ENCODE measurements around the gene NDUFA6. TPM values are rescaled to one million over a fixed set of nuclear protein-coding genes. Genes with fewer than 3 reads are reported as not detected.

Gene NDUFA6
- total and polyA plus RNA-seq, 2 of the 13 experiments (the other 11 are each of a cell fraction or from before 2014, with no cell fraction given), result 68.5 to 87.8 TPM

DNA sequence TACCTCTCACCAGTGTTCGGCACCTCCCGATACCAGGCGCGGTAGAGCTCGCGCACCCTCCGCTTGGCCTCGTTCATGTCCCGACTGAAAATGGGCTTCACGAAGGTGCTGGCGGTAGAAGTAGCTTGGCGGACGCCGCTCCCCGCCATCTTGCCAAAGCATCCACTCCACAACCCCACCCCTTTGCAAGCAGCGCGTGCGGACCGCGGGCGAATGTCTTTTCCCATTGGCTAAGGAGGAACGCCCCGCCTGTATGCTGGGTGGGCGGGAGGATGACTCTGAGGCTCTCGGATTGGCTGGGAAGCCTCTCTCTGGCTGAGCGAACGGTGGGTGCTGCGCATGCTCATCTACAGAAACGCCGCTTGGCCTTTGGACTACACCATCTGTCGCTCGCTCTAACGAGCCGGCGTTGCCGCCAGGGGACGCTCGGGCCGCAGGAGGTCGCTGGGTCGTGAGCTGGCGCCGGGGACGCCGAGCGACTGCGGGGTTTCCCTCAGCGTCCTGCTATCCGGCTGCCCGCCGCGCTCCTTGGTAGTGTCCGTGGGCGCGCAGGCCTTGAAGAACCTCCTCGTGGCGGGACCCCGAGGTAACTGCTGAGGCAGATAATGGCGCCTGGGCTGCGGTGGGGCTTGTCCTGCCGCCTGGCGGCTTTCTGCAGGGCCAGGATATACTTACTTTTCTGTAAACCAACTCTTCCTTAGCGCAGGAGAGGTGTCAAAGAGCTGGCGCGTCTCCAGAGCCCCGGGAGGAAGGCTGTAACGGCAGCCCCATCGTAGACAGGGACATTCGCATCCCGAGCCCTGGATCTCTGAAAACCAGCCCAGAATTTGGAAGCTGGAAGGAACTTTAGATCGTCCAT, at the start of gene NDUFA6 (continued):
- TF ChIP-seq, protein P1, sequence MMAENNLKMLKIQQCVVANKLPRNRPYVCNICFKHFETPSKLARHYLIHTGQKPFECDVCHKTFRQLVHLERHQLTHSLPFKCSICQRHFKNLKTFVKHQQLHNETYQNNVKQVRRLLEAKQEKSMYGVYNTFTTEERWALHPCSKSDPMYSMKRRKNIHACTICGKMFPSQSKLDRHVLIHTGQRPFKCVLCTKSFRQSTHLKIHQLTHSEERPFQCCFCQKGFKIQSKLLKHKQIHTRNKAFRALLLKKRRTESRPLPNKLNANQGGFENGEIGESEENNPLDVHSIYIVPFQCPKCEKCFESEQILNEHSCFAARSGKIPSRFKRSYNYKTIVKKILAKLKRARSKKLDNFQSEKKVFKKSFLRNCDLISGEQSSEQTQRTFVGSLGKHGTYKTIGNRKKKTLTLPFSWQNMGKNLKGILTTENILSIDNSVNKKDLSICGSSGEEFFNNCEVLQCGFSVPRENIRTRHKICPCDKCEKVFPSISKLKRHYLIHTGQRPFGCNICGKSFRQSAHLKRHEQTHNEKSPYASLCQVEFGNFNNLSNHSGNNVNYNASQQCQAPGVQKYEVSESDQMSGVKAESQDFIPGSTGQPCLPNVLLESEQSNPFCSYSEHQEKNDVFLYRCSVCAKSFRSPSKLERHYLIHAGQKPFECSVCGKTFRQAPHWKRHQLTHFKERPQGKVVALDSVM (CRISPR knock-in tag; IDR thresholded peaks at IDR 0.05), result 0 out of 2 replicates have a peak, but pooled peaks have one; percentile 50
- TF ChIP-seq, protein P2, sequence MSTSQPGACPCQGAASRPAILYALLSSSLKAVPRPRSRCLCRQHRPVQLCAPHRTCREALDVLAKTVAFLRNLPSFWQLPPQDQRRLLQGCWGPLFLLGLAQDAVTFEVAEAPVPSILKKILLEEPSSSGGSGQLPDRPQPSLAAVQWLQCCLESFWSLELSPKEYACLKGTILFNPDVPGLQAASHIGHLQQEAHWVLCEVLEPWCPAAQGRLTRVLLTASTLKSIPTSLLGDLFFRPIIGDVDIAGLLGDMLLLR (CRISPR knock-in tag; IDR thresholded peaks at IDR 0.05), result peak; percentile 11; the same call in 1 of the 2 replicates
- TF ChIP-seq ZNF557 (CRISPR knock-in tag; IDR thresholded peaks at IDR 0.05) (no peak), GPN1 (CRISPR knock-in tag; IDR thresholded peaks at IDR 0.05; ENCODE audit: borderline replicate concordance) (no peak), CHD4 (IDR thresholded peaks at IDR 0.05; ENCODE audit: borderline replicate concordance, low read length) (no peak), ESRRA (CRISPR knock-in tag; IDR thresholded peaks at IDR 0.05; ENCODE audit: low read depth) (peak; percentile 66; the same call in 1 of the 2 replicates), ZBTB7B (CRISPR knock-in tag; IDR thresholded peaks at IDR 0.05) (0 out of 2 replicates have a peak, but pooled peaks have one; percentile 4), THAP11 (CRISPR knock-in tag; IDR thresholded peaks at IDR 0.05) (peak; percentile 66), ZNF274 (CRISPR knock-in tag; IDR thresholded peaks at IDR 0.05) (peak; percentile 76; the same call in 1 of the 2 replicates), MYNN (CRISPR knock-in tag; IDR thresholded peaks at IDR 0.05; ENCODE audit: low read depth) (no peak), GTF2F1 (IDR thresholded peaks at IDR 0.05; ENCODE audit: low read length) (no peak), ZNF547 (CRISPR knock-in tag; IDR thresholded peaks at IDR 0.05) (peak; percentile 90; the same call in 1 of the 2 replicates), ZNF883 (CRISPR knock-in tag; IDR thresholded peaks at IDR 0.05; ENCODE audit: not compliant biosample characterization) (peak; percentile 91), NONO (IDR thresholded peaks at IDR 0.05) (no peak), NONO (CRISPR knock-in tag; conservative IDR thresholded peaks at IDR 0.05) (peak; percentile 75), SNAPC2 (CRISPR knock-in tag; IDR thresholded peaks at IDR 0.05) (no peak), FOXK1 (CRISPR knock-in tag; IDR thresholded peaks at IDR 0.05; ENCODE audit: borderline replicate concordance, low read depth) (peak; percentile 71; the same call in 1 of the 2 replicates)
- TF ChIP-seq, protein P3, sequence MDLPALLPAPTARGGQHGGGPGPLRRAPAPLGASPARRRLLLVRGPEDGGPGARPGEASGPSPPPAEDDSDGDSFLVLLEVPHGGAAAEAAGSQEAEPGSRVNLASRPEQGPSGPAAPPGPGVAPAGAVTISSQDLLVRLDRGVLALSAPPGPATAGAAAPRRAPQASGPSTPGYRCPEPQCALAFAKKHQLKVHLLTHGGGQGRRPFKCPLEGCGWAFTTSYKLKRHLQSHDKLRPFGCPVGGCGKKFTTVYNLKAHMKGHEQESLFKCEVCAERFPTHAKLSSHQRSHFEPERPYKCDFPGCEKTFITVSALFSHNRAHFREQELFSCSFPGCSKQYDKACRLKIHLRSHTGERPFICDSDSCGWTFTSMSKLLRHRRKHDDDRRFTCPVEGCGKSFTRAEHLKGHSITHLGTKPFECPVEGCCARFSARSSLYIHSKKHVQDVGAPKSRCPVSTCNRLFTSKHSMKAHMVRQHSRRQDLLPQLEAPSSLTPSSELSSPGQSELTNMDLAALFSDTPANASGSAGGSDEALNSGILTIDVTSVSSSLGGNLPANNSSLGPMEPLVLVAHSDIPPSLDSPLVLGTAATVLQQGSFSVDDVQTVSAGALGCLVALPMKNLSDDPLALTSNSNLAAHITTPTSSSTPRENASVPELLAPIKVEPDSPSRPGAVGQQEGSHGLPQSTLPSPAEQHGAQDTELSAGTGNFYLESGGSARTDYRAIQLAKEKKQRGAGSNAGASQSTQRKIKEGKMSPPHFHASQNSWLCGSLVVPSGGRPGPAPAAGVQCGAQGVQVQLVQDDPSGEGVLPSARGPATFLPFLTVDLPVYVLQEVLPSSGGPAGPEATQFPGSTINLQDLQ (CRISPR knock-in tag; IDR thresholded peaks at IDR 0.05), result peak; percentile 99
- TF ChIP-seq, protein P4, sequence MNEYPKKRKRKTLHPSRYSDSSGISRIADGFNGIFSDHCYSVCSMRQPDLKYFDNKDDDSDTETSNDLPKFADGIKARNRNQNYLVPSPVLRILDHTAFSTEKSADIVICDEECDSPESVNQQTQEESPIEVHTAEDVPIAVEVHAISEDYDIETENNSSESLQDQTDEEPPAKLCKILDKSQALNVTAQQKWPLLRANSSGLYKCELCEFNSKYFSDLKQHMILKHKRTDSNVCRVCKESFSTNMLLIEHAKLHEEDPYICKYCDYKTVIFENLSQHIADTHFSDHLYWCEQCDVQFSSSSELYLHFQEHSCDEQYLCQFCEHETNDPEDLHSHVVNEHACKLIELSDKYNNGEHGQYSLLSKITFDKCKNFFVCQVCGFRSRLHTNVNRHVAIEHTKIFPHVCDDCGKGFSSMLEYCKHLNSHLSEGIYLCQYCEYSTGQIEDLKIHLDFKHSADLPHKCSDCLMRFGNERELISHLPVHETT (CRISPR knock-in tag; conservative IDR thresholded peaks at IDR 0.05), result no peak
- TF ChIP-seq, protein P5, sequence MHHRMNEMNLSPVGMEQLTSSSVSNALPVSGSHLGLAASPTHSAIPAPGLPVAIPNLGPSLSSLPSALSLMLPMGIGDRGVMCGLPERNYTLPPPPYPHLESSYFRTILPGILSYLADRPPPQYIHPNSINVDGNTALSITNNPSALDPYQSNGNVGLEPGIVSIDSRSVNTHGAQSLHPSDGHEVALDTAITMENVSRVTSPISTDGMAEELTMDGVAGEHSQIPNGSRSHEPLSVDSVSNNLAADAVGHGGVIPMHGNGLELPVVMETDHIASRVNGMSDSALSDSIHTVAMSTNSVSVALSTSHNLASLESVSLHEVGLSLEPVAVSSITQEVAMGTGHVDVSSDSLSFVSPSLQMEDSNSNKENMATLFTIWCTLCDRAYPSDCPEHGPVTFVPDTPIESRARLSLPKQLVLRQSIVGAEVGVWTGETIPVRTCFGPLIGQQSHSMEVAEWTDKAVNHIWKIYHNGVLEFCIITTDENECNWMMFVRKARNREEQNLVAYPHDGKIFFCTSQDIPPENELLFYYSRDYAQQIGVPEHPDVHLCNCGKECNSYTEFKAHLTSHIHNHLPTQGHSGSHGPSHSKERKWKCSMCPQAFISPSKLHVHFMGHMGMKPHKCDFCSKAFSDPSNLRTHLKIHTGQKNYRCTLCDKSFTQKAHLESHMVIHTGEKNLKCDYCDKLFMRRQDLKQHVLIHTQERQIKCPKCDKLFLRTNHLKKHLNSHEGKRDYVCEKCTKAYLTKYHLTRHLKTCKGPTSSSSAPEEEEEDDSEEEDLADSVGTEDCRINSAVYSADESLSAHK (CRISPR knock-in tag; IDR thresholded peaks at IDR 0.05; ENCODE audit: borderline replicate concordance), result no peak

Measured in HepG2 (cell line).